GM12878 (cell line): ENCODE data around the gene VMO1. TPM values are rescaled to one million over a fixed set of nuclear protein-coding genes. Genes with fewer than 3 reads are reported as not detected.

Experiments used
- ATAC-seq: fragments of 200-7000 bp; cut with Tn5 transposase; 3 replicates; pipeline ENCODE4 v1.9.1; 2020; ENCODE audit warnings: mild to moderate bottlenecking, moderate library complexity
- BruUV-seq: library from RNA; stranded (reverse); fragments of 400-500 nt; replicated peaks from 2 replicates; lab custom pipeline; 2021; lab: Mats Ljungman, UMichigan
- CTCF ChIA-PET: fragments of 300-600 bp; sonication (Branson Sonifier 250); formaldehyde crosslinking; extraction: SDS; loops from one replicate; lab custom pipeline; 2021; ENCODE audit warnings: inconsistent platforms; lab: Yijun Ruan, JAX
- POLR2A ChIA-PET: fragments of 350-600 bp; formaldehyde crosslinking; extraction: SDS; loops from one replicate; lab custom pipeline; 2021; ENCODE audit warnings: inconsistent platforms; lab: Charles Lee
- RAD21 ChIA-PET: fragments of 300-600 bp; sonication (Branson Sonifier 250); formaldehyde crosslinking; loops from one replicate; lab custom pipeline; 2023; ENCODE audit warnings: antibody characterized with exemption; ENCODE audit not compliant: unreplicated experiment; lab: Charles Lee
- SMC1A ChIA-PET: fragments of 300-600 bp; sonication (Branson Sonifier 250); formaldehyde crosslinking; loops from one replicate; lab custom pipeline; 2023; ENCODE audit not compliant: unreplicated experiment, uncharacterized antibody; lab: Charles Lee
- DNase-seq: peaks from one replicate; pipeline ENCODE4 v3.0.0-alpha.2; 2011; ENCODE audit warnings: low read depth, low spot score
- FAIRE-seq: peaks from 3 replicates; lab custom pipeline; 2011; peaks lifted over from hg19 to GRCh38; lab: Jason Lieb, UNC
- H2AFZ ChIP-seq: 2 replicates; pipeline ENCODE4 v1.6.0; 2011; ENCODE audit warnings: low read depth, low read length, control low read depth; ENCODE audit not compliant: control insufficient read depth
- H3K27ac ChIP-seq: 2 replicates; pipeline ENCODE4 v1.5.1; 2011; ENCODE audit warnings: control low read depth; ENCODE audit not compliant: control insufficient read depth, insufficient read depth
- H3K27me3 ChIP-seq, 2 experiments: replicated peaks in 1 of 2; 2 replicates each; pipeline versions ENCODE4 v1.6.0 to v1.6.1; 2011; ENCODE audit warnings: low read length in 1 of 2; ENCODE audit not compliant: control insufficient read depth in 2 of 2, insufficient read depth in 2 of 2
- H3K36me3 ChIP-seq, 2 experiments: 2 replicates each; pipeline ENCODE4 v1.5.1; 2011; ENCODE audit warnings: low read length in 1 of 2; ENCODE audit not compliant: control insufficient read depth in 2 of 2, insufficient read depth in 2 of 2
- H3K4me1 ChIP-seq: 2 replicates; pipeline ENCODE4 v1.6.1; 2011; ENCODE audit warnings: mild to moderate bottlenecking, low read length, moderate library complexity, mixed read lengths; ENCODE audit not compliant: control insufficient read depth, insufficient read depth
- H3K4me2 ChIP-seq: 2 replicates; pipeline ENCODE4 v1.6.0; 2011; ENCODE audit warnings: control low read depth; ENCODE audit not compliant: control insufficient read depth, insufficient read depth
- H3K4me3 ChIP-seq: fragments of 200-600 bp; sonication (generic); 2 replicates; pipeline ENCODE4 v1.5.1; 2016
- H3K79me2 ChIP-seq: 2 replicates; pipeline ENCODE4 v1.6.0; 2011; ENCODE audit warnings: low read length; ENCODE audit not compliant: control insufficient read depth, insufficient read depth
- H3K9ac ChIP-seq: 2 replicates; pipeline ENCODE4 v1.8.0; 2011; ENCODE audit warnings: low read length, control low read depth, mixed read lengths; ENCODE audit not compliant: control insufficient read depth, insufficient read depth
- H3K9me3 ChIP-seq: replicated peaks from 3 replicates; pipeline ENCODE4 v1.5.1; 2011; ENCODE audit warnings: mild to moderate bottlenecking, low read length; ENCODE audit not compliant: control insufficient read depth, insufficient read depth
- H4K20me1 ChIP-seq: 2 replicates; pipeline ENCODE4 v1.6.0; 2011; ENCODE audit not compliant: control insufficient read depth, insufficient read depth
- ATF2 ChIP-seq: IDR thresholded peaks from 2 replicates; pipeline ENCODE4 v1.6.1; 2012; ENCODE audit warnings: low read length, inconsistent platforms
- CEBPZ ChIP-seq: fragments of 150-350 bp; IDR thresholded peaks from 2 replicates; pipeline ENCODE4 v1.6.1; 2016; ENCODE audit warnings: low read depth, low read length
- RBBP5 ChIP-seq: fragments of 200-600 bp; sonication (generic); conservative IDR thresholded peaks from 2 replicates; pipeline ENCODE4 v1.6.1; 2016
- RELA ChIP-seq: fragments of 450-650 bp; IDR thresholded peaks from 2 replicates; pipeline ENCODE4 v1.8.0; 2014; ENCODE audit warnings: borderline replicate concordance; ENCODE audit not compliant: partially characterized antibody
- YY1 ChIP-seq: IDR thresholded peaks from 2 replicates; pipeline ENCODE4 v1.6.1; 2011; ENCODE audit warnings: low read depth, mild to moderate bottlenecking, low read length
- ZNF592 ChIP-seq: fragments of 450-650 bp; IDR thresholded peaks from 2 replicates; pipeline ENCODE4 v1.6.1; 2017; ENCODE audit warnings: mild to moderate bottlenecking, moderate library complexity
- WGBS: methylation state at CpG from one replicate; pipeline ENCODE4 v1.1.6; 2016; ENCODE audit warnings: low lambda C conversion rate; ENCODE audit not compliant: insufficient replicate concordance, insufficient coverage; ENCODE audit errors: missing lambda C conversion rate; 5-methylcytosine and 5-hydroxymethylcytosine counted together
- in situ Hi-C: fragments of 300-500 bp; cut with MboI; formaldehyde crosslinking; loops from 9 replicates; pipeline ENCODE4 v1.14.3; 2018; ENCODE audit warnings: mixed read lengths
- intact Hi-C: fragments of 100-400 bp; cut with micrococcal nuclease; formaldehyde crosslinking; loops from one replicate; pipeline ENCODE4 v1.14.2; 2022; ENCODE audit not compliant: unreplicated experiment
- polyA plus RNA-seq, 11 experiments: library from polyadenylated mRNA; depleted of rRNA in 4 of 11; unstranded in 6 of 11; stranded (reverse) in 5 of 11; fragments of >200 nt; fragmentation: Nextera tagmentation in 4 of 11; fragmentation: Illumina TruSeq in 1 of 11; extraction: Ambion mirVana in 4 of 11; extraction: Trizol in 1 of 11; gene quantifications; 1 replicate in 1 of 11; 2 replicates in 10 of 11; pipeline versions ENCODE4 v1.2.1 to v1.2.3, GENCODE V29; 2011 to 2016; ENCODE audit warnings: inconsistent platforms in 2 of 11, missing spikeins in 2 of 11, low read depth in 1 of 11
- total RNA-seq, 4 experiments: library from RNA; depleted of rRNA in 3 of 4; stranded (reverse); fragments of >200 nt in 3 of 4; fragmentation: Illumina TruSeq in 1 of 4; extraction: Trizol in 1 of 4; gene quantifications; 2 replicates each; pipeline versions ENCODE4 v1.2.1 to v1.2.3, GENCODE V29; 2013 to 2021

Gene VMO1
- total and polyA plus RNA-seq, 10 of the 15 experiments (the other 5 are each of a cell fraction or from before 2014, with no cell fraction given): 0.27 to 0.54 (median 0.31) TPM; not detected in 7

- Histone ChIP-seq H3K4me1 (peaks cover 3% of the 10 kb centered on the region; the same call in 1 of the 2 replicates), H3K27me3 (peaks cover 9 to 15% of the 10 kb centered on the region in 2 experiments), H3K36me3 (no peaks in the 10 kb centered on the region), H3K9me3 (no peaks in the 10 kb centered on the region), H3K9ac (no peak overlapping the region), H3K4me2 (no peak overlapping the region), H2AFZ (no peak overlapping the region), H3K4me3 (no peak overlapping the region), H4K20me1 (no peaks in the 10 kb centered on the region), H3K79me2 (no peaks in the 10 kb centered on the region)
- ChIA-PET CTCF (no interaction called here), SMC1A (no interaction called here), RAD21 (no interaction called here), POLR2A (no interaction called here)
- DNase-seq (no peak), ATAC-seq (no peak), FAIRE-seq (no peak)
- intact Hi-C loops (no loop called here), in situ Hi-C loops (no loop called here)
- BruUV-seq: no TSS peak
- TF ChIP-seq ZNF592: no peak
- no peak for TF ChIP-seq ATF2
- no peak for TF ChIP-seq RBBP5
- TF ChIP-seq RELA: no peak
- TF ChIP-seq CEBPZ: no peak
- no peak for TF ChIP-seq YY1
- TF ChIP-seq, all 136 proteins: peak for 0
- no peak overlapping the region for H3K27ac ChIP-seq
- WGBS: 25% methylated on average over 8 of the region's 8 CpGs
Observed at GRCh38 chr17:4741544-4741943, 44.6 kb downstream of the VMO1 start.
